GF-D8 (cell line): ENCODE results near the gene PKNOX2.

ENCODE experiments used
- DNase-seq: peaks from one replicate; lab custom pipeline; 2025; lab: John Stamatoyannopoulos, UW

The PKNOX2 gene

DNA sequence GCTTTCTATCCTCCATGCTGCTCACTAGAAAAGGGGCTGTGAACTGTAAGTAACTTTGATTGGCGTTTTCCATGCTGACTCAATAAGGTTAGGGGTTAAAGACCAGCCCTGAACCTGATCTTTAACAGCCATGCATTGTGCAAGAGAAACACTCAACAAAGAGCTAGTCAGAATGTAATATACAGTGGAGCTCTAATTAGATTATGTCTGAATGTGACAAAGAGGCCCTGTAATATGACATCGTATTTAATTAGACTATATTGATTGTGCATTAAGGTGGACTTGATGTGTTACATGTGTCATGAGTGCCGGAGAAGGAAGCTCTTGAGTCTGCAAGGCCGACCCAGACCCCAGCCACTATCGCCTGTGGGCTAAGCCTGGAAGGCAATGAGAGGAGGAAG is 70.5 kb downstream of the PKNOX2 start:
- no peak for DNase-seq

DNA sequence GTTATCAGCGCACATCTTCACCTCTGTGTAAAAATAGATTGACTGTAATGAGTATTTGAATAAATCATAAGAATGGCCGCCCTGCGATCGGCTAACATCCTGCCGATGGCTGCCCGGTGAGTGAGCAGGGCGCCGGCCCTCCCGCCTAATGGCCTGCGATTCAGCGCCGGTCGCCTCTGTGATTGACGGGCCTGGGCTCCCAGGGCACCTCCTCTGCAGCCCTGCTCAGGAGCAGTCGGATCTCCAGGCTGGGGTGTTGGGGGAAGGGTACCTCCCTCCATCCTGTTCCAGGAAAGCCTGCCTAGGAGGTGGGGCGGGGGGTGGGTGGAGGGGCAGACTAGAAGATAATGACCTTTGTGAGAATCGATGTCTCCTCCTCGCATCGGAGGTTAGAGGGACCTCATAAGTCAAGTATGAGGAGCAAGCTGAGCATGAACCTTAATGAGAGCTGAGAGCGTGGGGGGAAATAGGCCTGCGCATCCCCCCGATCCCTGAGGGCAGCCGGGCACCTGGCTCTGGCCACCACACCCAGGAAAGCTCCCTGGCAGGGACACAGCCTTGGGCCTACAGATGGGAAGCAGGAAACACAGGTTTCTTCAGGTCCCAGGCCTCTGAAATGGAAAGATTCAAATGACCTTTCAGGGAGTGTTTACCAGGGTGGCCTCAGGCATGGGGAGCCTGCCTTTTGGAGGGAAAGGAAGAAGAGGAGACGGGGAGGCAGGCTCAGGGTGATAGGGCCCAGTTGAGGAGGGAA is 71.7 kb downstream of the PKNOX2 start:
- no peak for DNase-seq

DNA sequence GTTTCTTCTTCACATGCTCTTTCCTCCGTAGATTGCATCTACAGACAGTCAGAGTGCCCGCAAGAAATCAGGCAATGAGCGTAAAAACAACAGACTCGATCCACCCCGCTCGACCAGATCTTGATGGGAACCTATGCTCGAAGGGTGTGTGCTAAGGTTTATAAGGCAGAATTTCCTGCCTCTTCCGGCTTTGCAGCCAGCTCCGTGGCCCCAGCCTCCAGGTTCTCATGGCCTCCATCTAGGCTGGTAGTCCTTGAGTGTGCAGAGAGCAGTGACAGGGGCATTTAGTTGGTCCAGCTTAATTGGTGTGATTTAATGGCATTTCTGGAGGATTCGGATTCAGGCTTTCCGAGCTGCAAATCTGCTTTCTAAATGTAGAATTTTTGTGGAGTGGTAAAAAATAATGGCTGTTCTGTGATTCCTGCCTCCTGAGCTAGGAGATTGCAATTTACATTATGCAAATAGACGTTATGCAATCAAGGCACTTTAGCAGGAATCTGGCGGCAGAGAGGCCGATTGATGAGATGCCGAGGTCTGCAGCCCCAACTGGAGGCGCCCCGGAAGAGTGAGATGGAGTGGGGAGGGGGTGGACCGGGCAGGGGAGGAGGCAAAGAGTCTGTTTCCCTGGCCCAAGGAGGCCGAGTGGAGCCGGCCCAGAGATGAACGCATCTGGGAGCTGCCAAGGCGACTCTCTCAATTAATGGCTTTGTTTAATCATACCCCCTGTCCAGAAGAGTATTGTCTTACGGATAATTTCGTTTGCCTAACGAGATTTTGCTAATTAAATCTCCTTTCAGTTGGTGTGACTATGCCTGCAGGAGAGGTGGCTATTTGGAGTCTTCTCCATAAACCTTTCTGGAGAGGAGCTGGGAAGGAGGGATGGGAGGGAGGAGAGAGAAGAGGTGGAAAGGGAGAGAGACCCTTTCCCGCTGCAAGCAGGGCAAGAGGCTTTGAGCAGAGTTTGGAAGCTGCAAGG is 75.3 kb downstream of the PKNOX2 start:
- no peak for DNase-seq

DNA sequence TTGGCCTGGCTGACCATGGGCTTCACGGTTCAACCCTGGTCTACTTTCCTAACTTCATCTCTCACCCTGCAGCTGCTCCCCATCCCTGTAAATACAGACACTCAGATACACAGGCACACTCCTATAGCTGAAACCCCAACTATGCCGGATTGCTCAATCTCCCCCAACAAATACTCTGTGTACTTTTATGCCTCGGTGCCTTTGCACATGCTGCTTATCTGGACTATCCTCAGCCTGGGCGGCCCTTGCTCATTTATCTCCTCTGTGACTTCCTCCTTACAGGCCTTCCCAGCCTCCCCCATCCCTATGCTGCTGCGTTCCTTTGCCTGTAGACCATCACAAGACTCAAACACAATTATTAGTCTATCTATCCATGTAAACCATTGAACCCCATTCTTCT is 76.6 kb downstream of the PKNOX2 start:
- DNase-seq, result no peak

DNA sequence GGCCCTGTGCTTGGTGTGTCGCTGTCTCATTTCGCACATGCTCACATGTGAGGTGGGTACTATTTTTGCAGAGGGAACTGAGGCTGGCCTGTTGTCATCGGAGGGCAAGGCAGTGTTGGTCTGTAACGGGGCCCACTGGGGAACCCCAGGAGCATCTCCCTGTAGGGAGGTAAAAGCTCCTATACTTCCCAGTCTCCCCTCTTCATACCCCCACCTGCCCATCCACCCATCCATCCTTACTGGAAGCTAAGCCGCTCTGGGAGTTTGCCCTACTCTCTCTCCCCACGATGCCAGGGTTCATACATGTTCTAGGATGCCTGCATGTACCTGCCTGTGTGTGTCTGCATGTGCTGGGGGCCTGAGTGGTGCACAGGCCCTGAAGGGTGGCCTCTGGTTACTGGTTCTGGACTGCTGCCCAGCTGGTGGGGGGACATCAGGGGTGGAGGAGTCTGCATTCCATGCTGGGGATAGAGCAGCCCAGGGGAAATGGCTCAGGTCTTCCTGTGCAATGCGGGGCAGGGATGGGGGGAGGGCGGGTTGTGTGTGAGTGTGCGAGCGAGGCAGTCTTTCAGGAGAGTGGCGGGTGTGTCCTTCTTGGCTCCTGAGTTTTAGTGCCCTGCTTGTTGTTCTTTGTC is 77.7 kb downstream of the PKNOX2 start:
- DNase-seq, result no peak

DNA sequence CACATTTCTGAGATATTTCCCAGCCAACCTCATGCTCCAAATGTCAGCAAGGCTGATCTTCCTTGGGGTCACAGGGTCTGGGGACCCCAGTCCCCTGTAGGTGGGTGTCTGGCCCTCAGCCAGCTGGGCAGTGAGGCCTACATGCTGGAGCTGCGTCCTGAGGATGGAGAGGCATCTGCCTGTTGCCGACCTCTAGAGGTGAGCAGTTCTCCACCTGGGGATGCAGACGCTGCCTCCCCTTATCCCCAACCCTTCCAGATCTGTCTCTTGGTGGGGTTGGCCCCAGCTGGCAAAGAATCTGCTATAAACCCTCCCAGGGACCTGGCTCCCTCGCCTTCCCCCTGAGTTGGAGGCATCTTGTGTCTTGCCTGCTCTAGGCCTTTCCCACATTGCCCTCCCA is 79.6 kb downstream of the PKNOX2 start:
- DNase-seq, result no peak

DNA sequence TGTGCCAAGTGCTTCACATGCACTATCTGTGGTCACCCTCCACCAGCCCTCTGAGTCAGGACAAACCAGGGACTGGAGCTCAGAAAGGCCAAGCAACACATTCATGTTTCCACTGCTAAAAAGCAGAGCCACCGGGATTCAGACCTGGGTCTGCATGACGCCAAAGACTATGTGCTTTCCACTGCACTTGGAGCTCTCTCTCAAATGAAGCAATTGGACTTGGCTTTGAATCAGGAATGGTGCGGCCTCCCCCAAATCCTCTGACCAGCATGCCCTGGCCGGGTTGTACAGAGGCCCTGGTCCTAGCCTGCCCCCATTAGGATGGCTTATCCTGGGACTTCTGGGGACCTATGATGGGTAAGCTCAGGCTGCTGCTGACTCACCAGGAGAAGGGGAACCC is 80.7 kb downstream of the PKNOX2 start:
- DNase-seq, result no peak

DNA sequence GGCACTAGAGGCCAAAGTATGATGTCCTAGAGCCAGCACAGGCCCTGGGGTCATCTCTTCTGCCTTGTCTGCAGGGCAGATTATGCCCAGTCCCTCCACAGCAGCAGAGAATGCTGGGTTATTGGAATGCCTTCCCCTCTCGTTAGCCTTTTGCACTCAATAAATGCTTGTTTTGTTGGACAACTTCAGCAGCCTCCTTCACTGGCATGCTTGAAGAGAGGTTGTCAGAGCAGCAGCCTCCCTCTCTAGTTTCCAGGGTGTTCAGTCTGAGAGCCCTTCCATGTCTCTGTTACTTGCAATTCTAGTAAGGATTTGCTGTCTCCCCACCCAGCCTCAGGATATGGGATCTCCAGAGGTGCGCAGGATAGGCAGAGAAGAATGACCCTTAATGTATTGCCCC is 82.9 kb downstream of the PKNOX2 start:
- DNase-seq, result no peak

DNA sequence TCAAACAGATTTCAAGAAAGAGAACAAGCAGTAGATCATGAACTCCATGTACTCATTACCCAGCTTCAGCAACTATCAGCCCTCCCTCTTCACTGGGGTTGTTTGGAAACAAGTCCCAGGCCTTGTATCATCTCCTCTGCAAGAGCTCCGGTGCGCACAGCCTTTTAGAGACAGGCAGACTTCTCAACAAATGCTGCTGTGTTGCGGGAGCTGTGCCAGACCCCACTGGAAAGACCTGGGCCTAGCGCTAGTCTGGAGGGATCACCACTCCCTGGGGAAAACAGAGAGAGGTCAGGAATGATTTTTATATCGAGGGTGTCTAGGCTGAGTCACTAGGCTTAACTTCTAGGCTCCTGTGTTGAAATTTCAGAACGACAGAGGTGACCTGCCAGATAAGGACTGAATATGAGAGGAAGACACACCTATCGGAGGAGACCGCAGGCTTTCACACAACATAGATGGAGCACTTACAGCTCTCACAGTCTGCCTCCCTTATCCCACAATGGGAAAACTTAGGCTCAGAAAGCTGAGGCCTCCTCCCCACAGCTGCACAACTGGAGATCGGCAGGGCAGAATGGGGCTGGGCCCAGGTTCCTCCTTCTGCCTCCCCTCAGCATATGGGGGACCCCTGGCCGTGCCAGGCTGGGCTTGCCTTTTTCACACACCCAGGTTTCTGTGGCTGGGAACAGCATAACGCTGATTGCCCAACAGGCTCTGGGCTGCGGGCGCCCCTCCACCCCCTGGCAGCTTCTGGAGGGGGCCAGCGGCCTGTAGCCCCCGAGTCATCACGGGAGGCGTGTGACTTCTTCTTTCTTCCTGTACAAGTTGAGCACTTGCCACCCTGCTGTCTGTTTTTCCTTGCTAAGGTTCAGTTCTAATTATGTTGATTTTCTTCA is 86.0 kb downstream of the PKNOX2 start:
- DNase-seq, result no peak

DNA sequence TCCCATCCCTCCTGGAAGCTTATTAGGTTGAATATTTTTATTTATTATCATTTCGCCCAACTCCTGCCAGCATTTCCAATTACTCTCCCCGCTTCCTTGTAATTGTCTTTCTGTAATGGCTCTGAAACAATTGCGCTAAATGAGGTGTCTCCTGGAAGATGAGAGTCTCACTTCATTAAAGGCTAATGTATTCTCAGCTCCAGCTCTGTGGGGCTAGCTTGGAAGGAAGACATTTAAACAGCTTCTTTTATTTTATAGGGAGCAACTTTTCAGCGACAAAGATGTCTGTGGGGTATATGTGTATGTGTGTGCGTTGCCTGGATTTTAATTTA is 86.6 kb downstream of the PKNOX2 start:
- no peak for DNase-seq

DNA sequence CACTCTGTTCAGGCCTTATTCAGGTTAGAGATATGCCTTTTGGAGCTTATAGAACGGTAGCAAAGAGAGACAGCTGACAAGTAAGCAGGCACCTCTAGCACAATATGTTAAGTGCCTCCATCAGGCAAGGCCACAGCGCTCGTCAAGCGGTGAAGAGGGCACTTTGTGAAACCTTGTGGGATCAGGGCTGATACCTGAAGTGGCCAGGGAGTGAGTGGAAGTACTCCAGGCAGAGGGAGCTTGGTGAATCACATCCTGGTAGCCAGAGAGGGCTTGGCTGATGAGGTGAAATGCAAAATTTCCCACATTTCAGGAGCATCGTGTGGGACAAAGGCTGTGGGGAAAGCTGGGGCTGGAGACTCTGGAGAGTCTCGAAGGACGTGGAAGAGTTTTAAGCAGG is 87.4 kb downstream of the PKNOX2 start:
- DNase-seq, result no peak

DNA sequence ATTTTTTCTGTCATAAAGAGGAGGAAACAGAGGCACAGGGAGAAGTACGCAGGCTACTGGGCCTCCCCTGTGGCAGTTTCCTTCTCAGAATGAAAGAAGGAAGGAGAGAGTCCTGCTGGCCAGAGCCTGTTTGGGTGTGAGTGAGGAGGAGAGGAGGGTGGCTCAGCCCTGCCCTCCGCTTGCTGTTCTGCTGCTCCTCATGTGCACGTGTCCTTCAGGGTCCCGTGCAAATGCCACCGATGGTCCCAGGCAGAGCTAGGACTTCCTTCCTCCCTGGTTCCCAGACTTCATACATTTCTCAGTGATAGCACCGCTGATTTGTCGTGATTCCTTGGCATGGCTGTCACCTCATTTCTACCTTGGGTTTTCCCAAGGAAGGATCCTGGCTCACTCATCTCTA is 88.7 kb downstream of the PKNOX2 start:
- no peak for DNase-seq

DNA sequence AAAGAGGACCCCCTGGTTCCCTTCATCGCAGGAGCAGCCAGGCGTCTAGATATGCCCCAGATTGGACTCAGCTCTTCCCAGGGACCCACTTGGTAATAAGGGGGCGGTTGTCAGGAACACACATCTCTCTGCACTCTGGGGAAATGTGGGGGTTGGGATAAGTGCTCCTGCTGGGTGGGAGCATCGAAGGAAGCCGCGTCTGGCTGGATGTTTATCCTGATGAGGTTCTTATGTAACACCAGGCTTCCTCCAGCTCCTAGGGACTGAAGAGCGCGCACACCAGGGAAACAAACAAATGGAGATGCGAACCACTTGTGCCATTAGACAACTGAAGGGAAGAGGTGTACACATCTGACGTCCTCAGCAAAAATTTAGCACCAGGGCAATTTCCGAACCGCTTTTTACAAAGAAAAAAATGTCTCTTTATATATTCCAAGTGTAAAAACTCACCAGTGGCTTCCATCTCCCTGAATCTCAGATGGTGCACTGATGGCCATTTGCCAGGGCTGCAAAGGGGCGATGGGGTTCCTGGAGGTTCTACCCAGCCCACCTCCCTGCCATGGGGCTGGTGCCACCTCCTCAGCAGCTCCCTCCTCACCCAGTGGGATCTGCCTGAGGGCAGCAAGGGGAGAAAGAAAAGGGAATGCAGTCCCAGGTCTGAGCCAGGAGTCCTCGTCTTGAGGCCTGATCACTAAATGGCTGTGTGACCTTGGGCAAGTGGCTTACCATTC is 89.4 kb downstream of the PKNOX2 start:
- no peak for DNase-seq

DNA sequence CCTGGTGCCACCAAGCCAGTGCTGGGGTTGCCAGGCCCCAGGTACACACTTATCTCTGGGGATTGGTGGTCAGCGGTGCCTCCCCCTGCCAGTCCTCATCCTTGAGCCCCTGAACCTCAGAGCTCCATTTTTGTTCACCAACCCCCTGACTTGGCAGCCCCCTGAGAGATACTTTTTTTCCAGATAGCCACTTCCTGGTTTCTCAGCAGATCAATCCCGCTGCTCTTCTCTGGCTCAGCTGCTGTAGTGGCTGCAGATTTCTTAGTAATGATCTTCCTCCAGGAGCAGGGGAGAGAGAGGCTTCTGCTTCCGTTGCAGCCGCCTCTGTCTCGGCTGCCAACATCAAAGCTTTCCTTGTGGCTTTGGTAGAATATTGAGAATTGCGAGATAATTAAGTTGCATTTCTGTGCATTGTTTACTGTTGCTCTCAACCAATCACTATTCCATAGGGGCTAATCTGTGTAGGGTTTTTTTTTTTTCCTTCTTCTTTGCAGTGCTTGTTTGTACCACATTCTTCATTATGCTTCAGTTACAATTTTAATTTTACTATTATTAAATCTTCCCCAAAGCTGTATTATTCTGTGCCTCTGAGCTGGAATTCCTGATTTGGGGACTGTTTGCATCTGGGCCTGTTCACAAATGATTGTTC is 92.1 kb downstream of the PKNOX2 start:
- DNase-seq, result no peak

DNA sequence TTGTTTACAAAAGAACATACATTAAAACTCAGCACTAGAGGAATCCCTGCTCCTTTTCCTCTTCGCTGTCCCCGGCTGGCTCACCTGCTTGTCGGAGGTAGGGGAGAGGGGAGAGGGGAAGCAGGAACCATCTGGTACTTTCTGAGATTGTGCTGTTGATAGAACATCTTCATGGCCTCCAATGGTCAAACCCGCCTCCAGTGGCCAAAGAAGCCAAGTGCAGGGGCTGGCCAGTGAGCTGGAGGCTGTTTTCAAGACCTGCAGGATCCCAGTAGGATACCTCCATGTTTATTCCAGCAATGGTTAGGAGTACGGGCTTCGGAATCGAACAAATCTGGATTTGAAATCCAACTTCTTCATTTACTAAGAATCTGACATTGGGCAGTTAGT is 92.6 kb downstream of the PKNOX2 start:
- DNase-seq, result no peak

DNA sequence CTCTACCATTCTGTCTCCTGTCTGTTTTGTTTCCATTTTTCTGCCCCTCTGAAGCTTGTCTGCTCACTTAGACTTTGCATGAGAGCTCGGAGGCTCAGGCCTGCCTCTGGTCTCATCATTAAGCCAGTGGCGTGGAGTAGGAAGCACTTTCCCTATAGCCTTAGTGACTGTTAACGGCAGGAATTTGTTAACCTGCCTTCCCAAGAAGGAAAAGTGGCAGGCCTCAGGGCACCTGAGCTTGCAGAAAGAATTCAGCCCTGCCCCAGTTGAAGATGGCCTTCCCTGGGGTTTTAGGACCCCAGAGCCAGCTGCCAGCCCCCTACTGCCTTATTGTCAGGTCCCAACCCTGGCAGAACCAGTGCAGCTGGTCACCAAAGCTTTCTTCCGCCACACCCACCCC is 93.2 kb downstream of the PKNOX2 start:
- DNase-seq, result no peak

DNA sequence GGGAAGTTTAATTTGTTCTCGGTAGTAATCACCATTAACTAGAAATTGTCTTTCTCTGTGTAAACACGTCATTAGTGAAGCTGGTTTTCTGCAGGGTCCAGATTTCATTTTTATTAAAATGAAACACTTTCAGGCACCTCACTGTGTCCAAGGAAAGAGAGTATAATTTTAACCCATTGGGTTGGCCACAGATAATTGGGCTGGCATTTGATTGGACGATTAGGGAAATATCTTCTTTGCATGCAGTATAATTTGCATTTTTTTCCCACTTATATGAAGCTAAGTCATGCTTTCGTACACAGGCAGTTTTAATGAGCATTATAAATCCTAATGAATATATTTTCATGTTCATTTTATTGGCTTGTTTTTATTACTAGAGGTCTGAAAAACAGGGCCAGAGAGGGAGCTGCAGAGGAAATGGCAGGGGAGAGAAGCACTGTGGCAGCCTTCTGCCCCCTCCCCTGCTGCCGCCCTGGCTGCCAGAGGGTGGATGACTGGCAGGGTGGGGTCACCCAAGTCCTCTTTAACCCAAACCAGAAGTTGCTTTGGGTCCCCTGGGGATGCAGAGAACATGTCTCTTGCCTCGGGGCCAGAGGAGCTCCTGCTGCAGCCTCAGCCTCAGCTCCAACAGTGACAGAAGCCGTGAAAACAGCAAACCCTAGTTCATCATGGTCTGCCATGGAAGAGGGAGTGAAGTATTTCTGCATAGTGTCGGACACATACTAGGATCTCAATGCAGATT is 93.9 kb downstream of the PKNOX2 start:
- DNase-seq, result no peak

DNA sequence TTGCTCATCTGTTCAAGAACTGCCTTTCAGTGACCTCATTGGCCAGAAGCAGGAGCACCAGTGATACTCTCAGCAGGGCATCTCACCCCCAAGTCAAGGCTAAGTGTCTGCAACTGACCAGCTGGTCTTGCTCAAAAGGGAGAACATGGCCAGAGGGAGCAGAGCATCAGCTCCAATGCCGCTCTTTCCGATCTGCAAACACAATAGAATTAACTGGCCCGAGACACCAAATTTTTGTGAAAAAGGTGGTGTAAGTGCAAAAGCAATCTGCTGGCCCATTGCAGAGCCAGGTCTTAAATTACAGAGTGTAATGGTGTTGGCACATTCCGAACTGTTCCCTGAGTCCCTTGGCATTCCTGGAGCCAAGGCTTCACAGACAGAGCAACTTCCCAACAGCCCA is 97.0 kb downstream of the PKNOX2 start:
- DNase-seq, result no peak

DNA sequence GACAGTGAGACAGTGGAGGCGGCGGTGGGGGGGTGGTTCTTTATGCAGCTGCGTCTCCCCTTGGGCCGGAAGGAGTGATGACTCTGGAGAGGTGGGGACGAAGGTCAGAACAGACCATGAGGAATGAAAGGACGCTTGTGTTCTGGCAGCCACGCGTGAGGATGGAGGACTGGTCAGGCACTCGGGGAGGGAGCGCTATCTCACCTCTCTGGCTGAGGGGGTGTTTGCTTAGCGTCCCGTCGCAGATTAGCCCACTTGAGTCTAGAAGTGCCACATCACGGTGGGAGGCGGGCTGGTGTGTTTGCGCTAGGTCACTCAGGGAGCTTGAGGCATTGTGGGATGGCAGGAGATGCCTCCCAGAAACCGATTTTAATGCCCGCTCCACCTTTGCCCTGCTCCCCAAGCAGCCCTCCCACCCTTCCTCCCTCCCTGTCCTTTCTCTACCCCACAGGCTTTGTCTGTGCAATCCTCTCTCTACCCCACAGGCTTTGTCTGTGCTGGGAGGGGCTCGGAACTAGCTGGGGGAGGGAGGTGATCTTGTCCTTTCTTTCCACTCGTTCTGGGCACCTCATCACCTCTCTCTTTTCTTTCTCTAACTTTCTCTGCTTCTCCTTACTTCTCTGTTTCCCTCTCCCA is 97.8 kb downstream of the PKNOX2 start:
- no peak for DNase-seq

DNA sequence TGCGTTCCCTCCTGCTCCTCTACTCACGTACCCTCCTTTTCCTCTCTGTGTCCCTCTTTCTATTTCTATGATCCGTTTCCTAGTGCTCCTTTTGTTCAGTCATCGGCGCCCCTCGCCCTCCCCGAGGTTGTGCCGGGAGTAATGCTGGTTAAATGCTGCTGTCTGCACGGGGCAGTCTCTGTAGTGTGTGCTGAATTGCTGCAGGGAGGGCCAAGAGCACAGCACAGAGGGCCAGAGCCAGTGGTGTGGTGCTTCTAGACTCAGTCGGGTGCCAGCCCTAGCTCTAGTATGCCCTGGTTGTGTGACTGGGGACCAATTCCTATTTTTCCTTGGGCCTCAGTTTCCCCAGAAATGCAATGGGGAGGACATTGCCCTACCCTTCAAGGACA is 98.3 kb downstream of the PKNOX2 start:
- DNase-seq, result no peak
